Body of pancreas (tissue), 4 donors: ENCODE measurements around the gene SMARCA2.

Experiments
- POLR2A ChIP-seq, 3 donors: fragments of 450-650 bp; IDR thresholded peaks; one replicate each; pipeline ENCODE4 v1.6.1; 2016; ENCODE audit warnings: antibody characterized with exemption in 3 of 3, mild to moderate bottlenecking in 2 of 3
- TF ChIP-seq, protein P1 (sequence below), 7 experiments: fragments of 450-650 bp in 4 of 7; fragments of 200-600 bp in 3 of 7; sonication (generic) in 3 of 7; IDR thresholded peaks; one replicate each; pipeline ENCODE4 v1.5.1; 2016 to 2019; ENCODE audit warnings: antibody characterized with exemption in 7 of 7

DNA sequence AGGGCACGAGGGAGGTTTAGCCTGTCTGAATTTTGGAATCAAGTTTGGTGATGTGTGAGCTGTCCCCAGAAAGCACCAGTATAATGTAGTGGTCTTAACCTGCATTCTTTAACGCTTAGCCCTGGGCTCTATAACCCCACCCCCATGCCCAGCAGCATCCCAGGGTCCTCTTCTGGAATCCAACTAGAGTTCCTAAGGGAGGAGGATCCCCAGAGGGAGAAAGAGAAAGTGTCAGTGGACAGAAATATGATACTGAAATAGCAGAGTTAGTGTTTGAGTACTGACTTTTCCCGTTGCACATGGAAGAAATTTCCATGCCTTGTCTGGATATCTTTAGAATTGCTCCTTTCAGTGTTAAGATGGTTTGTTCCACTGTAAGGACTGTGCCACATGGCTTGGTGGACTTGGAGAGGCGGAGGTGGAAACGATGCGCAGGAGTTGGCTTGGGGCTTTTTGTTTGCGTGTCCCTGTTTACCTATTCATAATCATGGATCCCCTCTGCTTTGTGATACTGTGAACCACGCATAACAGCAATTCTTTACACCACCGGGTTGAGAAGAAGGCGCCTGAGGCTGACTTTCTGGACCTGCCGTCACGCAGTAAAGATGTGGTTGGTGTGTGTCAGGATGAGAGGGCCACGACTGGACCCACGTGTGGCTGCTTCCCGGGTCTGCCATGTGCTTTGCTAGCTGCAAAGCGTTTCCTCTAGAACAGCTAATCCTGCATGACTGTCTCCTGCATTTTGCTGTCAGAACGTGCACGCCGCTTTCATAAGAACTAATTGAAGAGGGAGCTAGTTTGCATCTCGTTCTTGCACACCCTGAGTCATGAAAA, 142.3 kb downstream of the SMARCA2 start:
- TF ChIP-seq POLR2A (IDR thresholded peaks at IDR 0.05): no peak
- TF ChIP-seq, protein P1, sequence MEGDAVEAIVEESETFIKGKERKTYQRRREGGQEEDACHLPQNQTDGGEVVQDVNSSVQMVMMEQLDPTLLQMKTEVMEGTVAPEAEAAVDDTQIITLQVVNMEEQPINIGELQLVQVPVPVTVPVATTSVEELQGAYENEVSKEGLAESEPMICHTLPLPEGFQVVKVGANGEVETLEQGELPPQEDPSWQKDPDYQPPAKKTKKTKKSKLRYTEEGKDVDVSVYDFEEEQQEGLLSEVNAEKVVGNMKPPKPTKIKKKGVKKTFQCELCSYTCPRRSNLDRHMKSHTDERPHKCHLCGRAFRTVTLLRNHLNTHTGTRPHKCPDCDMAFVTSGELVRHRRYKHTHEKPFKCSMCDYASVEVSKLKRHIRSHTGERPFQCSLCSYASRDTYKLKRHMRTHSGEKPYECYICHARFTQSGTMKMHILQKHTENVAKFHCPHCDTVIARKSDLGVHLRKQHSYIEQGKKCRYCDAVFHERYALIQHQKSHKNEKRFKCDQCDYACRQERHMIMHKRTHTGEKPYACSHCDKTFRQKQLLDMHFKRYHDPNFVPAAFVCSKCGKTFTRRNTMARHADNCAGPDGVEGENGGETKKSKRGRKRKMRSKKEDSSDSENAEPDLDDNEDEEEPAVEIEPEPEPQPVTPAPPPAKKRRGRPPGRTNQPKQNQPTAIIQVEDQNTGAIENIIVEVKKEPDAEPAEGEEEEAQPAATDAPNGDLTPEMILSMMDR (IDR thresholded peaks at IDR 0.05): no peak
